Stimulated activated CD4-positive, alpha-beta T cell treated with anti-CD3 and anti-CD28 coated beads, TNF-alpha, amount 100 ng/mL, for 4 hours (primary cell): ENCODE measurements around the gene SMIM28.
"Not testable (repeated sequence)": the region's sequence is repeated elsewhere in the genome, so short reads cannot be mapped to it uniquely, and the experiment has no call there.

ENCODE experiments used
- DNase-seq, 3 experiments: peaks; one replicate each; pipeline ENCODE4 v3.0.0-alpha.2; 2020; ENCODE audit warnings: low read depth in 3 of 3

SMIM28 gene

GRCh38 chr6:138377844-138378243 is at the start of gene SMIM28:
Gene SMIM28, plus strand, starts transcription at chr6:138377905. Its CDS starts 168 bp downstream, at chr6:138378073.
- DNase-seq: no peak

DNA sequence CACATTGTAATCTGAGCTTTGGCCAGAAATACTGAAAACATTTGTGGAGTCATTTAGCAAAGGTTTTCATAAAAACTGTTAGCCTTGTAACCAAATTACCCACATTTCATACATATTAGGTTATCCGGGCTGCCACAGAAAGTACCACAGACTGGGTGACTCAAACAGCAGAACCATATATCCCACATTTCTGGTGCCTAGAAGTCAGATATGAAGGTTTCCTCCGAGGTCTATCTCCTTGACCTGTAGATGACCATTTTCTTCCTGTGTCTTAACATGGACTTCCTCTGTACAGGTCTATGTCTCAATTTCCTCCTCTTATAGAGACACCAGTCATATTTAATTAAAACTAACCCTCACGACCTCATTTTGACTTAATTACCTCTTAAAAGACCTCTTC is 49.5 kb upstream of the SMIM28 start:
- DNase-seq: no peak

- DNase-seq: no peak
These were observed 46.9 kb upstream of the SMIM28 start for GRCh38 chr6:138330763-138331162.

DNA sequence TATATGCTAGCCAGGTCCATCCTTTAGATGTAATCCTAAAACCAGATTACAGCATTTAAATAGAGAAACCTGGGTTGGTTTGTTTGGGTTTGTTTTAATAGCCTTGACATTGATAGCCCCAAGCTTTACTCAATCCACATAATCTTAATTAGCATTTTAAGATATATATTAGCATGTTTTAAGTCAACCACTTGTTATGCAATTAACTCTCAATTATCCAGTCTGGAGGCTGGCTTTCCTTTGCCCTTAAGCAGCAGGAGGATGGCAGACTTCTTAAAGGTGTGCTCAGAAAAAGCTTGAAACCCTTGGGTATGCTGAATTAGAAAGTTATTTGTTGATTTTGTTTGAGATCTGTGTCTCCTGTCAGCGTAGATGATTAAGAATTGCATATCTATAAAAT is 46.3 kb upstream of the SMIM28 start:
- DNase-seq: no peak

DNA sequence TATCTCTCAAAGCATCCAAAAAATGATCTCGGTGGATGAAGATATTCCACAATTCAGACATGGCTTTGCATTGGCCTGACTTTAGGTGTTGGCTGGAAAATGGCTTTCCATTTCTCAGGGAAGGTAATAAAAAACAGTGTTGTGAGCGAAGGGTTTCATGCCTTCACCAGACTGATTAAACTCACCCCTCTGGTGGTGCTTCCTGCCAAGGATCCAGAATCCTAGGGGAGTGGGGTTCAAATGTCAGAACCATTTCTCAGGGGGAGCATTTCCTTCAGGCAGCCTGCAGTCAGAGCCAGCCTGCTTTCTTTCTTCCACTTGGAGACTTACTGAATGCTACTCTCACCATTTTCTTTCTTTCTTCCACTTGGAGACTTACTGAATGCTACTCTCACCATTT is 45.7 kb upstream of the SMIM28 start:
- DNase-seq: no peak

- no peak for DNase-seq
These were observed 43.7 kb upstream of the SMIM28 start for GRCh38 chr6:138334000-138334399.

DNA sequence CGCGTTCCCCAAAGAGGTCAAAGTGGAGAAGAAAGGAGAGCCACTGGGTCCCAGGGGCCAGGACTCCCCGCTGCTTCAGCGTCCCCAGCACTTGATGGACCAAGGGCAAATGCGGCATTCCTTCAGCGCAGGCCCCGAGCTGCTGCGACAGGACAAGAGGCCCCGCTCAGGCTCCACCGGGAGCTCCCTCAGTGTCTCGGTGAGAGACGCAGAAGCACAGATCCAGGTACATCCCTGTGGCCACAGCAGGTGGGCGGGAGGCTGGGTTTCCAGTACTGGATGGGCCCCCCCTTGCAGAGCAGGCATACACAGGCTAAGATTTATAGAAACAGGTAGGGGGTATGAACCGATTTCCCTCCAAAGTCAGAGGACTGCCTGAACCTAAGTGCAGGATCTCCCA is 42.7 kb upstream of the SMIM28 start:
- DNase-seq: no peak

DNA sequence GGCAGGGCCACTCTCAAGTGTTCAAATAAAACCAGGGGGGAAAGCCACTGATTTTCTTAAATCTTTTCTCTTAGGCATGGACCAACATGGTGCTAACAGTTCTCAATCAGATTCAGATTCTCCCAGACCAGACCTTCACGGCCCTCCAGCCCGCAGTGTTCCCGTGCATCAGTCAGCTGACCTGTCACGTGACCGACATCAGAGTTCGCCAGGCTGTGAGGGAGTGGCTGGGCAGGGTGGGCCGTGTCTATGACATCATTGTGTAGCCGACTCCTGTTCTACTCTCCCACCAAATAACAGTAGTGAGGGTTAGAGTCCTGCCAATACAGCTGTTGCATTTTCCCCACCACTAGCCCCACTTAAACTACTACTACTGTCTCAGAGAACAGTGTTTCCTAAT is 41.5 kb upstream of the SMIM28 start:
- no peak for DNase-seq

GRCh38 chr6:138337076-138337475 is 40.6 kb upstream of the SMIM28 start:
- no peak for DNase-seq

DNA sequence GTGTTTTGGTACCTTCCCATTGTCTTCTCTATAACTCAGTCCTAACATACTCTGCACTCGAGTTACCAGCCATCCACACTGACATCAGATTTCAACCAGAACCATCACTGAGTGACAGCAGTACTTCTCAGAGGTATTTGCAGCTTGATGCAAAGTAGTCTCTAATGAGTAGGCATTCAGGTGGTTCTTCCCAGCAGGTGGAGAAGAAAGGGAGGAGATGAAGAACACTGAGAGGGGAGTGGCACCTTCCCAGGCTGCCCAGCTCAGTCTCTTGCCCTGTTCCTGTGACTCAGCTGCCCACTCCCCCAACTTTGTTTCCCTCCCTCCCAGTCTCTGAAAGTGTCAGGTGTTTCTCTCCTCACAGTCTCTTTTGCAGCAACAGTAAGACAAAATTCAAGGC is 38.7 kb upstream of the SMIM28 start:
- no peak for DNase-seq

DNA sequence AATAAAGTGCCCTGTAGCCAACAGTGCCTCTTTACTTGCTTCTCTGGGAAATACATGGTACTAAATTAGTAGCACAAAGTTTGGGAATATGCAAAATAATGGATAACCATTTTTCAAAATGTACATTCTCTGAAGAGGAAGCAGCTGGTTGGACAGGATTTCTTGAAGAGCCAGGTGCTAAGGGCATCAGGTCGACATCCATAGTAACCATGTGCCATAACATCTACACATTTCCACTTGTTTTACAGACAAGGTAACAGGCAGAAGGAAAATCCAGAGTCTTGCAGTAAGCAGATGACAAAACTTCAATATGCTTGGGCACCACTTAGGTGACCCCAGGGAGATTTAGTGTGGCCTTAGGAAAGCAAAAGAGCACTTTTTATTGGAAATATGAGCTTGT is 36.5 kb upstream of the SMIM28 start:
- no peak for DNase-seq

DNA sequence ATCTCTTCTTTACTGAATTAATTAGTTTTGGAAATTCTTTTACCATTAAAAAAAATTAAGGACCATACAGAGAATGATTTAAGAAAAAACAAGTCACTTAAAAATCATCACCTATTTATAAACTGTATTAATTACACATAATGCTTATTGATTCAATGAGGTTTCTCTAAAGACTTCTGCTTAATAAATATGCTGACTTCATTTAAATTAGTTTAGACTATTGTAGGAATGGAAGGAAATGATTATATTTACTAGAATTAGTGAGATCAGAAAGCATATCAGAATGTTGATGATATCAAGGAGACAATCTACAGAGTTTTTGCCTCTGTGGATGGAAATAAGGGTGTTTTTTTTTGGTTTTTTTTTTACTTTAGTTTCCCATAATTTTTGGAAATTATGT is 34.6 kb upstream of the SMIM28 start:
- DNase-seq: no peak

GRCh38 chr6:138345565-138346285 is 32.0 kb upstream of the SMIM28 start:
- DNase-seq: no peak

GRCh38 chr6:138346302-138347195 is 31.2 kb upstream of the SMIM28 start:
- no peak for DNase-seq

DNA sequence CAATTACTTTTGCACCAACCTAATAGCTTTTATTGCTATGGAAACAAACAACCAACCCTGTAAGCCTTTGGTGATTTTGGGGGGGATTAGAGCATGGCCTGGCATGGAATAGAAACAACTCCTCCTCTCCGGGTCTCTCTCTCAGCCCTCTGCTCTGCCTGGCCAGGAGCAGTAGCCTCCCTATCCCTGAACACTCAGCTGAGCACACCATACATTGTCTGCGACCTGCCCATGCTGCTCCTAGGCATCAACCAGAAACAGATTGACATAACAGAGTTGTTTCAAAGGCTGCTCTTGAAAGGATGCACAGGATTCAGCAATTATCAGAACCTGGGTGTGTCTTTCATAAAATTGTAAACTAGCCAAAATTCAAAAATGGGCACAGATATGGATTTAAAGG is 29.8 kb upstream of the SMIM28 start:
- no peak for DNase-seq

DNA sequence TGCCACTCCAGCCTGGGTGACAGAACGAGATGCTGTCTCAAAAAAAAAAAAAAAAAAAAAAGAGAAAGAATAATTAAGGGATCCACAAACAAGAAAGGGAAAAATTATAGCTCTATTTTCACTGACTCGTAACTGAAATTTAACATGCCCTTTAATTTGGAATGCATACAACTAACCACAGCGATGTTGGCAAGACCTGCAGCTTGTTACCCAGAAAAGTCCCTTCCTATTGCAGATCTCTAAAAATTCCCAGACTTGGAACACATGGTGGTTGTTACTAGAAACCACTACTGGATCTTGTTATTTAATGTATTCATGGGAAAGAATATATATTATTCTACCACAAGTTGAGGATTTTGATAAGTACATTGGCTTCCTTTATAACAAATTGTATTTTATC is 27.8 kb upstream of the SMIM28 start:
- no peak for DNase-seq

DNA sequence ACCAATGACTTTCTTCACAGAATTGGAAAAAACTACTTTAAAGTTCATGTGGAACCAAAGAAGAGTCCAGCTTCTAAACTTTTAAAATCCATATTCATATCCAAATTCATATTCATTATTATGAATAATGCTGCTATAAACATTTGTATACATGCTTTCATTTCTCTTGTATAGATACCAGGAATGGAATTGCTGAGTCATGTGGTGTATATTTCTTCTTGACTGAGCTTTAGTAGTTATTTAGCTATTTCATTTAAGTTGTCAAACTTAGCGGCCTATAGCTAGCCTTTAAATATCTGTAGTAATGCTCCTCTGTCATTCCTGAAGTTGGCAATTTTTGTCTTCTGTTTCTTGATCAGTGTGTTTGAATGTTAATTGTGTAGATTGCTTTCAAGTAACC is 19.8 kb upstream of the SMIM28 start:
- DNase-seq: no peak

DNA sequence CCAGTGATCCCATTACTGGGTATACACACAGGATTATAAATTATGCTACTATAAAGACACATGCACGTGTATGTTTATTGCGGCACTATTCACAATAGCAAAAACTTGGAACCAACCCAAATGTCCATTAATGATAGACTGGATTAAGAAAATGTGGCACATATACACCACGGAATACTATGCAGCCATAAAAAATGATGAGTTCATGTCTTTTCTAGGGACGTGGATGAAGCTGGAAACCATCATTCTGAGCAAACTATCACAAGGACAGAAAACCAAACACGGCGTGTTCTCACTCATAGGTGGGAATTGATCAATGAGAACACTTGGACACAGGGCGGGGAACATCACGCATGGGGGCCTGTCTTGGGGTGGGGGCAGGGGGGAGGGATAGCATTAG is 9.0 kb upstream of the SMIM28 start:
- DNase-seq: not testable (repeated sequence)

GRCh38 chr6:138370631-138371451 is 6.9 kb upstream of the SMIM28 start:
- no peak for DNase-seq

- DNase-seq: no peak
These were observed 6.3 kb upstream of the SMIM28 start for GRCh38 chr6:138371452-138371711.

- DNase-seq: no peak
These were observed 6.0 kb upstream of the SMIM28 start for GRCh38 chr6:138371720-138372119.

- no peak for DNase-seq
These were observed 4.8 kb upstream of the SMIM28 start for GRCh38 chr6:138372711-138373463.
